GM12864 (cell line): ENCODE results near the gene EDNRA.
"Not testable (repeated sequence)": the region's sequence is repeated elsewhere in the genome, so short reads cannot be mapped to it uniquely, and the experiment has no call there.

Source experiments
- DNase-seq: peaks from one replicate; pipeline ENCODE4 v3.0.0-alpha.2; 2011; ENCODE audit warnings: low read depth
- H3K4me3 ChIP-seq: 2 replicates; pipeline ENCODE4 v1.5.1; 2011; ENCODE audit warnings: mild to moderate bottlenecking, low read depth, low read length, control low read depth
- CTCF ChIP-seq: IDR thresholded peaks from 2 replicates; pipeline ENCODE4 v1.5.1; 2011; ENCODE audit warnings: low read depth, mild to moderate bottlenecking, moderate library complexity, low read length, control low read depth, inconsistent platforms; ENCODE audit errors: missing control alignments

Gene EDNRA

GRCh38 chr4:147480891-147481576 lies at the start of gene EDNRA:
Gene EDNRA (plus strand): TSS chr4:147481097. CDS start chr4:147485682, 4,585 bp downstream.
- H3K4me3 ChIP-seq = no peak within 1 kb of the TSS
- no peak for DNase-seq
- no peak for TF ChIP-seq CTCF

- not testable (repeated sequence) for DNase-seq, H3K4me3 ChIP-seq
Measured at GRCh38 chr4:147434370-147434769, 46.5 kb upstream of the EDNRA start.

- no peak for TF ChIP-seq CTCF
- H3K4me3 ChIP-seq = no peak overlapping the region
- no peak for DNase-seq
Measured at GRCh38 chr4:147440442-147440841, 40.5 kb upstream of the EDNRA start.

- no peak for TF ChIP-seq CTCF
- DNase-seq = no peak
- no peak overlapping the region for H3K4me3 ChIP-seq
Measured at GRCh38 chr4:147447786-147448185, 33.1 kb upstream of the EDNRA start.

- DNase-seq = no peak
- no peak for TF ChIP-seq CTCF
- no peak overlapping the region for H3K4me3 ChIP-seq
Measured at GRCh38 chr4:147453561-147454141, 27.2 kb upstream of the EDNRA start.

GRCh38 chr4:147456706-147457105 lies 24.2 kb upstream of the EDNRA start:
- no peak overlapping the region for H3K4me3 ChIP-seq
- DNase-seq = no peak
- TF ChIP-seq CTCF = no peak

- H3K4me3 ChIP-seq = no peak overlapping the region
- TF ChIP-seq CTCF = no peak
- no peak for DNase-seq
Measured at GRCh38 chr4:147461161-147461560, 19.7 kb upstream of the EDNRA start.
